BLaER1 (cell line): ENCODE measurements around the gene TRIM7.

Experiments used
- H3K27ac ChIP-seq: shearing (Covaris generic); formaldehyde crosslinking; 2 replicates; pipeline ENCODE4 v1.8.1; 2022
- H3K27me3 ChIP-seq: shearing (Covaris generic); formaldehyde crosslinking; 2 replicates; pipeline ENCODE4 v1.8.1; 2022
- H3K36me3 ChIP-seq: shearing (Covaris generic); formaldehyde crosslinking; 2 replicates; pipeline ENCODE4 v1.8.1; 2022
- H3K4me1 ChIP-seq: shearing (Covaris generic); formaldehyde crosslinking; 2 replicates; pipeline ENCODE4 v1.8.1; 2022
- H3K4me2 ChIP-seq: shearing (Covaris generic); formaldehyde crosslinking; 2 replicates; pipeline ENCODE4 v1.8.1; 2022
- H3K4me3 ChIP-seq: shearing (Covaris generic); formaldehyde crosslinking; 2 replicates; pipeline ENCODE4 v1.8.1; 2022
- H3K9ac ChIP-seq: shearing (Covaris generic); formaldehyde crosslinking; 2 replicates; pipeline ENCODE4 v1.8.1; 2022
- H3K9me3 ChIP-seq: shearing (Covaris generic); formaldehyde crosslinking; 2 replicates; pipeline ENCODE4 v1.8.1; 2022
- H4K20me1 ChIP-seq: shearing (Covaris generic); formaldehyde crosslinking; 2 replicates; pipeline ENCODE4 v1.8.1; 2022
- Cebpa-rat ChIP-seq: shearing (Covaris generic); IDR thresholded peaks from 2 replicates; pipeline ENCODE4 v1.8.1; 2022

The TRIM7 gene

GRCh38 chr5:181145133-181145532 is 59.9 kb downstream of the TRIM7 start:
- Histone ChIP-seq H3K4me2 (no peak overlapping the region), H3K9me3 (peaks cover 40% of the 10 kb centered on the region), H3K4me3 (no peak overlapping the region), H3K27ac (no peak overlapping the region), H3K4me1 (peaks cover 45% of the 10 kb centered on the region), H3K27me3 (no peaks in the 10 kb centered on the region), H3K9ac (no peak overlapping the region), H4K20me1 (no peaks in the 10 kb centered on the region), H3K36me3 (no peaks in the 10 kb centered on the region)
- TF ChIP-seq Cebpa-rat, result no peak
